HT1080 (cell line): ENCODE measurements around the gene TRAPPC4. TPM values are rescaled to one million over a fixed set of nuclear protein-coding genes. Genes with fewer than 3 reads are reported as not detected.

ENCODE experiments used
- DNase-seq: peaks from one replicate; pipeline ENCODE4 v3.0.0-alpha.2; 2015; ENCODE audit warnings: low read depth
- small RNA-seq: library from RNA; depleted of rRNA; stranded (forward); fragments of <200 nt; gene quantifications from one replicate; pipeline ENCODE3, GENCODE V24; 2014
- total RNA-seq: library from RNA; depleted of rRNA; stranded (reverse); fragments of >200 nt; shearing (Covaris generic); gene quantifications from 2 replicates; pipeline ENCODE4 v1.2.3, GENCODE V29; 2014; rRNA removed

Gene TRAPPC4
- total RNA-seq, 1 experiment from 2014 or later = 154 TPM

- peak; percentile 29 for DNase-seq
These were observed 46.8 kb downstream of the TRAPPC4 start for GRCh38 chr11:119065369-119065768.

GRCh38 chr11:119067371-119068222 is 49.0 kb downstream of the TRAPPC4 start, which contains the start of gene VPS11:
VPS11 (plus strand) TSS chr11:119067818; CDS start chr11:119067824, 6 bp downstream.
- peak; percentile 95 for DNase-seq

Small RNAs within 50 kb of the gene (small RNA-seq; reads per million reads assigned to genes)
- not detected for gene AP003392.2
- not detected for gene RF00017
- gene RF00019 = not detected

Other genes with a start within 250 kb of the TRAPPC4 start
- 34.4 and 55.5 TPM in 2 replicates for gene DDX6, start 227.6 kb upstream of the TRAPPC4 start, total RNA-seq
- gene CXCR5, start 134.9 kb upstream of the TRAPPC4 start, total RNA-seq = not detected in 2 replicates
- gene BCL9L, start 92.8 kb upstream of the TRAPPC4 start, total RNA-seq = 22.5 and 24.8 TPM in 2 replicates
- not detected in 2 replicates for gene UPK2, start 62.5 kb upstream of the TRAPPC4 start, total RNA-seq
- not detected in 2 replicates for gene FOXR1, start 47.0 kb upstream of the TRAPPC4 start, total RNA-seq
- 12.4 and 14.1 TPM in 2 replicates for gene CENATAC, start 20.6 kb upstream of the TRAPPC4 start, total RNA-seq
- gene RPS25, start 423 bp upstream of the TRAPPC4 start, total RNA-seq = 778 and 1,119 TPM in 2 replicates
- gene SLC37A4, start 12.1 kb downstream of the TRAPPC4 start, total RNA-seq = 26.6 and 32.1 TPM in 2 replicates
- gene HYOU1, start 38.4 kb downstream of the TRAPPC4 start, total RNA-seq = 123 and 139 TPM in 2 replicates
- 24.9 and 29.0 TPM in 2 replicates for gene VPS11, start 49.1 kb downstream of the TRAPPC4 start, total RNA-seq
- 6.1 and 9.3 TPM in 2 replicates for gene HMBS, start 66.1 kb downstream of the TRAPPC4 start, total RNA-seq
- 35.0 and 46.0 TPM in 2 replicates for gene DPAGT1, start 83.1 kb downstream of the TRAPPC4 start, total RNA-seq
- gene C2CD2L, start 88.6 kb downstream of the TRAPPC4 start, total RNA-seq = 17.2 and 17.8 TPM in 2 replicates
- 17.9 and 18.2 TPM in 2 replicates for gene HINFP, start 102.8 kb downstream of the TRAPPC4 start, total RNA-seq
- not detected in 2 replicates for gene ABCG4, start 130.3 kb downstream of the TRAPPC4 start, total RNA-seq
- gene NLRX1, start 150.0 kb downstream of the TRAPPC4 start, total RNA-seq = 11.0 and 11.3 TPM in 2 replicates
- not detected in 2 replicates for gene NHERF4, start 166.7 kb downstream of the TRAPPC4 start, total RNA-seq
- gene CBL, start 187.6 kb downstream of the TRAPPC4 start, total RNA-seq = 9.3 and 12.0 TPM in 2 replicates